ENCODE measurements around the gene PLXNB2. TPM values are rescaled to one million over a fixed set of nuclear protein-coding genes. Genes with fewer than 3 reads are reported as not detected.

PLXNB2 gene
- total RNA-seq, 1 experiment from 2014 or later: 155 TPM

DNA sequence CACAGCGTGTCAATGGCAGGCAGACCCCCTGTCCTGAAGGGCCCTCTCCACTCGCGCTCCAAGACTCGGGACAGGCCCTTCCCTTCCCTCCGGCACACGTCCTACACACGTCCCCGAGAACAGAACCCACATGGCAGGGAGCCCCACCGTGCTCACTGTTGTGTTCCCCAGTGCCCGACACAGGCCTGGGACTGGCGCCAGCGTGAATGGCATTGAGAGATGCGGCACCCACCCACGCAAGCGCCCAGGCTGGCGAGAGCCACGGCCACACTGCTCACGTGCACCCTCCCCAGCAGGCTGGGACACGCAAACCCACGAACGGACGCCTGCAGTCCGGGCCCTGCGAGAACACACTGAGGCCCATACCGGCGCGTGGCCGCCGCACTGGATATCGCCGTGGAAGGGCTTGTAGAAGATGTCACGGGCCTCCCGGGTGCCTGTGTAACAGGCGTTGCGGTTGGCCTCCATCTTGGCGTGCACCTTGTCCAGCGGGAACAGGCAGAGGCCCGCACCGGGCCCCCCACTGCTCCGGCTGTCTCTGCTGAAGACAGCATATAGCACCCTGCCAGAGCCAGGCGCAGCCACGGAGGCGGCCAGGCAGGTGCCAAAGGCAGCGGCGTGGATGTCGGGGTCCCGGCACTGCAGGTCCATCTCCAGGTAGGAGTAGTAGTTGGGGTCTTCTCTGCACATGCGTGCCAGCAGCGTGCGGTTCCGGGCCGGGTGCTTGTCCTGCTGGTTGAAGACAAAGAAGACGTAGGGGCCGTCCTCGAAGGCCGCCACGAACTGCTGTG, 18.1 kb downstream of the PLXNB2 start:
- Histone ChIP-seq H3K4me3 (ENCODE audit: low read depth, low read length, poor library complexity, severe bottlenecking) (no peak overlapping the region), H3K27me3 (replicated peaks; ENCODE audit: insufficient read depth, low read depth, low read length, poor library complexity) (no peaks in the 10 kb centered on the region), H3K27ac (ENCODE audit: low read depth, low read length, poor library complexity, severe bottlenecking) (no peak overlapping the region), H3K36me3 (ENCODE audit: insufficient read depth, low read length, poor library complexity, severe bottlenecking) (peaks cover 65% of the 10 kb centered on the region), H3K4me1 (ENCODE audit: insufficient read depth, low read length, poor library complexity, severe bottlenecking) (peaks cover 23% of the 10 kb centered on the region), H3K9me3 (ENCODE audit: low read depth, low read length, poor library complexity, severe bottlenecking) (no peaks in the 10 kb centered on the region)
- no peak for DNase-seq (ENCODE audit: low spot score)
- BruUV-seq (replicated peaks): no TSS peak
- ChIA-PET CTCF (no interaction called here), POLR2A (ENCODE audit: low non-redundant PET) (no interaction called here)
- intact Hi-C loops (cut with micrococcal nuclease; ENCODE audit: unreplicated experiment): no loop called here
- TF ChIP-seq, protein P1, sequence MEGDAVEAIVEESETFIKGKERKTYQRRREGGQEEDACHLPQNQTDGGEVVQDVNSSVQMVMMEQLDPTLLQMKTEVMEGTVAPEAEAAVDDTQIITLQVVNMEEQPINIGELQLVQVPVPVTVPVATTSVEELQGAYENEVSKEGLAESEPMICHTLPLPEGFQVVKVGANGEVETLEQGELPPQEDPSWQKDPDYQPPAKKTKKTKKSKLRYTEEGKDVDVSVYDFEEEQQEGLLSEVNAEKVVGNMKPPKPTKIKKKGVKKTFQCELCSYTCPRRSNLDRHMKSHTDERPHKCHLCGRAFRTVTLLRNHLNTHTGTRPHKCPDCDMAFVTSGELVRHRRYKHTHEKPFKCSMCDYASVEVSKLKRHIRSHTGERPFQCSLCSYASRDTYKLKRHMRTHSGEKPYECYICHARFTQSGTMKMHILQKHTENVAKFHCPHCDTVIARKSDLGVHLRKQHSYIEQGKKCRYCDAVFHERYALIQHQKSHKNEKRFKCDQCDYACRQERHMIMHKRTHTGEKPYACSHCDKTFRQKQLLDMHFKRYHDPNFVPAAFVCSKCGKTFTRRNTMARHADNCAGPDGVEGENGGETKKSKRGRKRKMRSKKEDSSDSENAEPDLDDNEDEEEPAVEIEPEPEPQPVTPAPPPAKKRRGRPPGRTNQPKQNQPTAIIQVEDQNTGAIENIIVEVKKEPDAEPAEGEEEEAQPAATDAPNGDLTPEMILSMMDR (conservative IDR thresholded peaks at IDR 0.05; ENCODE audit: low read depth, low read length): no peak

DNA sequence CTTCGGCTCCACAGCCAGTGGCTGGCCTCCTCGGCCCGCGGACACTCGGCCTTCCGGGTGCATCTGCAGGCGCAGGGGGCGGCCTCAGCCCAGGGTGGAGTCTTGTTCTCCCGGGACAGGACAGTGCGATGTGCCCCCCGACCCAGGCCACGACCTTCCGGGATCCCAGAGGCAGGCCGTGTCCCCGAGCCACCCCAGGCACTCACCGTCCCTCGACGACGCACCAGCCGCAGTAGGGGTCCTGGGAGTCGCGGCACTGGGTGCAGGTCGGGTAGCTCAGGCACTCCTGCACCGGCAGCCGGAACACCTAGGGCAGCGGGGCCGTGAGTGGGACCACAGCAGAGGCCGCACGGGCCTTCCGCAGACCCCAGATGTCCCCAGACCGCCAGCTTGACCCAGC, 19.7 kb downstream of the PLXNB2 start:
- BruUV-seq (replicated peaks): no TSS peak
- TF ChIP-seq, protein P1 (conservative IDR thresholded peaks at IDR 0.05; ENCODE audit: low read depth, low read length): no peak
- TF ChIP-seq EZH2 (IDR thresholded peaks at IDR 0.05; ENCODE audit: borderline replicate concordance, low read depth, low read length, poor library complexity, severe bottlenecking): no peak
- intact Hi-C loops (cut with micrococcal nuclease; ENCODE audit: unreplicated experiment): no loop called here
- Histone ChIP-seq H3K4me3 (ENCODE audit: low read depth, low read length, poor library complexity, severe bottlenecking) (no peak overlapping the region), H3K27ac (ENCODE audit: low read depth, low read length, poor library complexity, severe bottlenecking) (no peak overlapping the region), H3K9me3 (ENCODE audit: low read depth, low read length, poor library complexity, severe bottlenecking) (no peaks in the 10 kb centered on the region), H3K36me3 (ENCODE audit: insufficient read depth, low read length, poor library complexity, severe bottlenecking) (peaks cover 77% of the 10 kb centered on the region), H3K4me1 (ENCODE audit: insufficient read depth, low read length, poor library complexity, severe bottlenecking) (peaks cover 7% of the 10 kb centered on the region), H3K27me3 (replicated peaks; ENCODE audit: insufficient read depth, low read depth, low read length, poor library complexity) (no peaks in the 10 kb centered on the region)
- ChIA-PET CTCF (no interaction called here), POLR2A (ENCODE audit: low non-redundant PET) (no interaction called here)
- no peak for DNase-seq (ENCODE audit: low spot score)

DNA sequence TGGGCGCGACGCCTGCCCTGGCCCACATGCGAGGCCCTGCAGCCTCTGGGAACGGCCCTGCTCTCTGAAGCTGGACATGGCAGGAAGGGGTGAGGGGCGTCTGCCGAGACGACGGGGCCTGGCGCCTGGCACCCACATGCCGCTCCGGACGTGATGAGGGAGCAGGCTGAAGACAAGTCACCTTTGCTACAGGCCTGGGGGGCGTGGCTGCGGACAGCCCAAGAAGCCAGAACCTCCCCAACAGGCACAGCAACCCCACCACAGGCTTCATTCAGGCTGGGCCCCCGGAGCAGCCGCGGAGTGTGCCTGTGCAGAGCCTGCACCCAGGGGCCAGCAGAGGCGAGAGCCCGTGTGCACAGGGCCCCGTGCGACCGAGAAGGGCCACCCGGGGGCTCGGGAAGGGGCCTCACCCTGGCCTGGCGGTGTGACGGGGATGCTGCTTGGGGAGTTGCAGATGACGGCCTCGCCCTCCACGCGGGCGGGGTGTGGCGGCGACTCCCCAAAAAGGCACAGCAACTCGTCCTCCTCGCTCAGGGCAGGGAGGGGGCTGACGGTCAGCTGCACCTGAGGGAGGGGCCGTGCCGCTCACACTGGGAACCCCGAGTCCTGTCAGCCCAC, 20.6 kb downstream of the PLXNB2 start:
- ChIA-PET POLR2A (ENCODE audit: low non-redundant PET) (interaction anchor here (0.7 kb wide), 1 partner anchor 172 kb away, joined by 9 read pairs; no protein-coding TSS in a partner anchor), CTCF (no interaction called here)
- DNase-seq (ENCODE audit: low spot score): no peak
- Histone ChIP-seq H3K27me3 (replicated peaks; ENCODE audit: insufficient read depth, low read depth, low read length, poor library complexity) (no peaks in the 10 kb centered on the region), H3K27ac (ENCODE audit: low read depth, low read length, poor library complexity, severe bottlenecking) (no peak overlapping the region), H3K4me3 (ENCODE audit: low read depth, low read length, poor library complexity, severe bottlenecking) (no peak overlapping the region), H3K9me3 (ENCODE audit: low read depth, low read length, poor library complexity, severe bottlenecking) (no peaks in the 10 kb centered on the region), H3K4me1 (ENCODE audit: insufficient read depth, low read length, poor library complexity, severe bottlenecking) (no peaks in the 10 kb centered on the region), H3K36me3 (ENCODE audit: insufficient read depth, low read length, poor library complexity, severe bottlenecking) (peaks cover 87% of the 10 kb centered on the region)
- intact Hi-C loops (cut with micrococcal nuclease; ENCODE audit: unreplicated experiment): no loop called here
- TF ChIP-seq EZH2 (IDR thresholded peaks at IDR 0.05; ENCODE audit: borderline replicate concordance, low read depth, low read length, poor library complexity, severe bottlenecking): no peak
- TF ChIP-seq, protein P1 (conservative IDR thresholded peaks at IDR 0.05; ENCODE audit: low read depth, low read length): no peak
- BruUV-seq (replicated peaks): no TSS peak

All from A673 (cell line).